WERI-Rb-1 (cell line): ENCODE results near the gene PIP4K2A.
"Not testable (repeated sequence)": the region's sequence is repeated elsewhere in the genome, so short reads cannot be mapped to it uniquely, and the experiment has no call there.

ENCODE experiments used
- DNase-seq: peaks from one replicate; pipeline ENCODE4 v3.0.0-alpha.2; 2020
- H3K27ac ChIP-seq: fragments of 250-450 bp; sonication (Bioruptor Pico); 2 replicates; pipeline ENCODE4 v1.5.1; 2020; ENCODE audit warnings: mild to moderate bottlenecking, moderate library complexity
- H3K27me3 ChIP-seq: fragments of 250-450 bp; sonication (Bioruptor Pico); 2 replicates; pipeline ENCODE4 v1.5.1; 2021; ENCODE audit warnings: mild to moderate bottlenecking, low read depth, moderate library complexity; ENCODE audit not compliant: insufficient read depth, severe bottlenecking
- H3K36me3 ChIP-seq: fragments of 250-450 bp; sonication (Bioruptor Pico); 2 replicates; pipeline ENCODE4 v1.5.1; 2020; ENCODE audit warnings: mild to moderate bottlenecking, moderate library complexity
- H3K4me3 ChIP-seq: 2 replicates; pipeline ENCODE4 v1.5.1; 2011; ENCODE audit warnings: low read depth, mild to moderate bottlenecking, control low read depth, low read length
- H3K9me3 ChIP-seq: fragments of 250-450 bp; sonication (Bioruptor Pico); 2 replicates; pipeline ENCODE4 v1.5.1; 2021; ENCODE audit warnings: mild to moderate bottlenecking, moderate library complexity; ENCODE audit not compliant: severe bottlenecking
- CTCF ChIP-seq: IDR thresholded peaks from 2 replicates; pipeline ENCODE4 v1.5.1; 2011; ENCODE audit warnings: low read depth, mild to moderate bottlenecking, control low read depth, inconsistent platforms, low read length

The PIP4K2A gene

GRCh38 chr10:22723783-22724182, 9.4 kb upstream of the PIP4K2A start:
- no peak for DNase-seq
- no peak overlapping the region for H3K27ac ChIP-seq
- H3K27me3 ChIP-seq: no peaks in the 10 kb centered on the region
- H3K9me3 ChIP-seq: no peaks in the 10 kb centered on the region
- no peak for TF ChIP-seq CTCF
- no peak overlapping the region for H3K4me3 ChIP-seq
- H3K36me3 ChIP-seq: no peaks in the 10 kb centered on the region

- TF ChIP-seq CTCF: no peak
- H3K4me3 ChIP-seq: no peak overlapping the region
- H3K36me3 ChIP-seq: no peaks in the 10 kb centered on the region
- H3K9me3 ChIP-seq: no peaks in the 10 kb centered on the region
- no peak overlapping the region for H3K27ac ChIP-seq
- no peak for DNase-seq
- no peaks in the 10 kb centered on the region for H3K27me3 ChIP-seq
These were observed 9.0 kb upstream of the PIP4K2A start for GRCh38 chr10:22723343-22723779.

- no peaks in the 10 kb centered on the region for H3K9me3 ChIP-seq
- no peak for TF ChIP-seq CTCF
These were observed 8.3 kb upstream of the PIP4K2A start for GRCh38 chr10:22722626-22723169.

GRCh38 chr10:22720667-22721066, 6.3 kb upstream of the PIP4K2A start:
- no peak for DNase-seq
- H3K27ac ChIP-seq: no peak overlapping the region
- no peak for TF ChIP-seq CTCF
- H3K27me3 ChIP-seq: no peaks in the 10 kb centered on the region
- no peaks in the 10 kb centered on the region for H3K9me3 ChIP-seq
- no peaks in the 10 kb centered on the region for H3K36me3 ChIP-seq
- H3K4me3 ChIP-seq: no peak overlapping the region

More at GRCh38 chr10:22722626-22723169, 8.3 kb upstream of the PIP4K2A start:
- DNase-seq: no peak
- H3K4me3 ChIP-seq: no peak overlapping the region
- no peaks in the 10 kb centered on the region for H3K36me3 ChIP-seq
- H3K27ac ChIP-seq: no peak overlapping the region
- H3K27me3 ChIP-seq: no peaks in the 10 kb centered on the region

- no peaks in the 10 kb centered on the region for H3K36me3 ChIP-seq
- no peak overlapping the region for H3K4me3 ChIP-seq
- no peak for TF ChIP-seq CTCF
- H3K9me3 ChIP-seq: no peaks in the 10 kb centered on the region
- H3K27me3 ChIP-seq: no peaks in the 10 kb centered on the region
- H3K27ac ChIP-seq: no peak overlapping the region
- DNase-seq: no peak
These were observed 5.1 kb upstream of the PIP4K2A start for GRCh38 chr10:22719406-22720042.

GRCh38 chr10:22718659-22719058, 4.3 kb upstream of the PIP4K2A start:
- DNase-seq, H3K36me3 ChIP-seq, H3K27me3 ChIP-seq, H3K4me3 ChIP-seq, H3K9me3 ChIP-seq, H3K27ac ChIP-seq: not testable (repeated sequence)
